HEK293 (cell line): Measurements from ENCODE around the gene PRKD1.

Experiments used
- CTCF ChIA-PET: fragments of 350-600 bp; formaldehyde crosslinking; extraction: SDS; loops from one replicate; lab custom pipeline; 2021; ENCODE audit warnings: antibody characterized with exemption; lab: Yijun Ruan, JAX
- POLR2A ChIA-PET: fragments of 300-600 bp; formaldehyde crosslinking; extraction: SDS; loops from one replicate; lab custom pipeline; 2020; ENCODE audit warnings: antibody characterized with exemption, inconsistent platforms; lab: Yijun Ruan, JAX
- H3K27ac ChIP-seq: fragments of 200-500 bp; sonication (Bioruptor generic); 2 replicates; pipeline ENCODE4 v1.5.1; 2014; ENCODE audit warnings: low read depth, low read length, control low read depth, inconsistent platforms; ENCODE audit errors: extremely low read depth
- H3K36me3 ChIP-seq, 2 experiments: fragments of 200-500 bp in 1 of 2; sonication (Bioruptor generic) in 1 of 2; 1 replicate in 1 of 2; 2 replicates in 1 of 2; pipeline ENCODE4 v1.5.1; 2014 to 2017; ENCODE audit warnings: inconsistent platforms in 2 of 2, low read length in 2 of 2; ENCODE audit not compliant: control insufficient read depth in 2 of 2, insufficient read depth in 1 of 2
- H3K4me1 ChIP-seq: fragments of 200-500 bp; sonication (Bioruptor generic); 2 replicates; pipeline ENCODE4 v1.5.1; 2014; ENCODE audit warnings: mild to moderate bottlenecking, low read length, inconsistent platforms; ENCODE audit not compliant: control insufficient read depth, insufficient read depth
- H3K4me3 ChIP-seq: 2 replicates; pipeline ENCODE4 v1.5.1; 2011; ENCODE audit warnings: low read depth, mild to moderate bottlenecking, control low read depth, low read length, moderate library complexity
- H3K9me3 ChIP-seq: fragments of 200-500 bp; sonication (Bioruptor generic); 2 replicates; pipeline ENCODE4 v1.5.1; 2014; ENCODE audit warnings: low read depth, low read length, inconsistent platforms; ENCODE audit not compliant: control insufficient read depth, insufficient read depth
- GLI2 ChIP-seq: fragments of 450-650 bp; formaldehyde crosslinking; IDR thresholded peaks from 2 replicates; pipeline ENCODE4; 2017; ENCODE audit warnings: missing biosample characterization, missing genetic modification characterization, low read depth, borderline replicate concordance
- IKZF3 ChIP-seq: fragments of 450-650 bp; IDR thresholded peaks from 2 replicates; pipeline ENCODE4 v1.5.0; 2018; ENCODE audit warnings: missing biosample characterization, mild to moderate bottlenecking, missing genetic modification characterization, moderate library complexity
- KLF1 ChIP-seq: fragments of 450-650 bp; formaldehyde crosslinking; IDR thresholded peaks from 2 replicates; pipeline ENCODE4 v1.5.1; 2016; ENCODE audit warnings: missing biosample characterization, missing genetic modification characterization
- KLF10 ChIP-seq: fragments of 450-650 bp; IDR thresholded peaks from 2 replicates; pipeline ENCODE4 v1.5.1; 2018; ENCODE audit warnings: missing biosample characterization, mild to moderate bottlenecking, missing genetic modification characterization
- RBAK ChIP-seq: fragments of 450-650 bp; formaldehyde crosslinking; IDR thresholded peaks from 2 replicates; pipeline ENCODE4 v1.5.1; 2016; ENCODE audit warnings: missing biosample characterization, missing genetic modification characterization
- SP7 ChIP-seq: fragments of 450-650 bp; formaldehyde crosslinking; IDR thresholded peaks from 2 replicates; pipeline ENCODE4 v1.5.1; 2016; ENCODE audit warnings: missing biosample characterization, missing genetic modification characterization
- ZBTB1 ChIP-seq: fragments of 450-650 bp; formaldehyde crosslinking; IDR thresholded peaks from 2 replicates; pipeline ENCODE4 v1.5.1; 2016; ENCODE audit warnings: missing biosample characterization, missing genetic modification characterization
- ZEB2 ChIP-seq: fragments of 450-650 bp; formaldehyde crosslinking; IDR thresholded peaks from 2 replicates; pipeline ENCODE4 v1.5.1; 2016; ENCODE audit warnings: missing biosample characterization, missing genetic modification characterization
- ZIC2 ChIP-seq: fragments of 450-650 bp; formaldehyde crosslinking; IDR thresholded peaks from 2 replicates; pipeline ENCODE4 v1.5.1; 2016; ENCODE audit warnings: missing biosample characterization, missing genetic modification characterization
- ZNF114 ChIP-seq: fragments of 450-650 bp; formaldehyde crosslinking; IDR thresholded peaks from 2 replicates; pipeline ENCODE4 v1.5.0; 2017; ENCODE audit warnings: missing biosample characterization, missing genetic modification characterization
- ZNF146 ChIP-seq: fragments of 450-650 bp; formaldehyde crosslinking; IDR thresholded peaks from 2 replicates; pipeline ENCODE4 v1.5.1; 2016; ENCODE audit warnings: missing biosample characterization, missing genetic modification characterization
- ZNF19 ChIP-seq: fragments of 450-650 bp; formaldehyde crosslinking; IDR thresholded peaks from 2 replicates; pipeline ENCODE4; 2016; ENCODE audit warnings: missing biosample characterization, missing genetic modification characterization, low read depth
- ZNF202 ChIP-seq: fragments of 450-650 bp; formaldehyde crosslinking; IDR thresholded peaks from 2 replicates; pipeline ENCODE4 v1.5.1; 2016; ENCODE audit warnings: missing biosample characterization, missing genetic modification characterization, borderline replicate concordance
- ZNF292 ChIP-seq: fragments of 450-650 bp; formaldehyde crosslinking; IDR thresholded peaks from 2 replicates; pipeline ENCODE4 v1.5.1; 2016; ENCODE audit warnings: low read depth, missing biosample characterization, missing genetic modification characterization, borderline replicate concordance
- ZNF324 ChIP-seq: fragments of 450-650 bp; formaldehyde crosslinking; IDR thresholded peaks from 2 replicates; pipeline ENCODE4 v1.5.1; 2016; ENCODE audit warnings: missing biosample characterization, missing genetic modification characterization
- ZNF48 ChIP-seq: fragments of 450-650 bp; formaldehyde crosslinking; IDR thresholded peaks from 2 replicates; pipeline ENCODE4 v1.5.1; 2016; ENCODE audit warnings: missing biosample characterization, missing genetic modification characterization
- ZNF514 ChIP-seq: fragments of 450-650 bp; formaldehyde crosslinking; IDR thresholded peaks from 2 replicates; pipeline ENCODE4 v1.5.1; 2016; ENCODE audit warnings: missing biosample characterization, missing genetic modification characterization
- ZNF544 ChIP-seq: fragments of 450-650 bp; formaldehyde crosslinking; IDR thresholded peaks from 2 replicates; pipeline ENCODE4 v1.5.0; 2017; ENCODE audit warnings: missing biosample characterization, missing genetic modification characterization
- ZNF561 ChIP-seq: fragments of 450-650 bp; IDR thresholded peaks from 2 replicates; pipeline ENCODE4 v1.5.1; 2018; ENCODE audit warnings: missing biosample characterization, missing genetic modification characterization, borderline replicate concordance
- ZNF600 ChIP-seq: fragments of 450-650 bp; formaldehyde crosslinking; IDR thresholded peaks from 2 replicates; pipeline ENCODE4 v1.5.1; 2016; ENCODE audit warnings: missing biosample characterization, missing genetic modification characterization
- ZNF624 ChIP-seq: fragments of 450-650 bp; formaldehyde crosslinking; IDR thresholded peaks from 2 replicates; pipeline ENCODE4 v1.5.1; 2017; ENCODE audit warnings: missing biosample characterization, missing genetic modification characterization
- ZNF654 ChIP-seq: fragments of 450-650 bp; formaldehyde crosslinking; IDR thresholded peaks from 2 replicates; pipeline ENCODE4 v1.5.1; 2016; ENCODE audit warnings: low read depth, missing biosample characterization, missing genetic modification characterization
- ZNF664 ChIP-seq: fragments of 450-650 bp; formaldehyde crosslinking; IDR thresholded peaks from 2 replicates; pipeline ENCODE4 v1.5.1; 2016; ENCODE audit warnings: missing biosample characterization, missing genetic modification characterization
- TF ChIP-seq, protein P1 (sequence below): fragments of 450-650 bp; formaldehyde crosslinking; IDR thresholded peaks from 2 replicates; pipeline ENCODE4 v1.5.1; 2016; ENCODE audit warnings: missing biosample characterization, missing genetic modification characterization
- TF ChIP-seq, protein P2 (sequence below): fragments of 450-650 bp; formaldehyde crosslinking; IDR thresholded peaks from 2 replicates; pipeline ENCODE4 v1.5.1; 2016; ENCODE audit warnings: missing biosample characterization, missing genetic modification characterization
- TF ChIP-seq, protein P3 (sequence below): fragments of 450-650 bp; formaldehyde crosslinking; IDR thresholded peaks from 2 replicates; pipeline ENCODE4 v1.5.1; 2016; ENCODE audit warnings: missing biosample characterization, missing genetic modification characterization
- TF ChIP-seq, protein P4 (sequence below): fragments of 450-650 bp; formaldehyde crosslinking; IDR thresholded peaks from 2 replicates; pipeline ENCODE4 v1.5.1; 2016; ENCODE audit warnings: missing biosample characterization, missing genetic modification characterization

The PRKD1 gene

DNA sequence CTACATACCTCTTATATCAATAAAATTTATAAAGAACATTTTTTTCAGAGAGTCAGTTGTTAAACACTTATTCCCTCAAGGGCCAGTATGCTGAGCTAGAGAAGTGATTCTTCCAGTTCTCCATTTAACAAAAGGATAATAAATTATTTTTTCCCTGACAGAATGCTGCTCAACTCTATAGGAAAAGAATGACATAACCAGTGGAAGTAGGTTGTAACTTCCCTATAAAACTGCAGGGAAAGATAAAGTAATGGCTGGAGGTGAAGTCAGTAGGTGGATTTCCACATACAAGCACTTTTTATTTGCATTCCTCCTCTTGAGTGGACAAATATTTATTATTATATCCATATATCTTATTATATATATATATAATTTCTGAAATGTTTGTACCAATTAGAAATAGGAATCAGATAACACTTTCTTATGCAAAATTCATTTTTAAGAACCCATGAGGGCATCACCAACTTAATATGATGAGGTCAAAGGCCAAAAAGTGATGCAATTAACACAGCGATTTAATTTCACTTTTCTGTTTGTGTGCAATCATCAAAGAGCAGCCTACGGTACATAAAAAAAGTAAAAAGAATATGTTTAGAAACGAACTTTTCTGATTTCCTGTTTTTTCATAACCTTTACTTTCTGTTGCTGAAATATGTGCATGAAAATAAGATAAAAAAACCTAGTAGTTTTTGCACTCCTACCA is 175.3 kb downstream of the PRKD1 start (continued):
- peak; percentile 72 for TF ChIP-seq SP7 (tag by site-specific recombination)
- 0 out of 2 replicates have a peak, but pooled peaks have one; percentile 19 for TF ChIP-seq ZEB2 (tag by site-specific recombination)
- TF ChIP-seq GLI2 (tag by site-specific recombination), result peak; percentile 54
- peak; percentile 30; the same call in 1 of the 2 replicates for TF ChIP-seq KLF10 (tag by site-specific recombination)
- TF ChIP-seq, protein P1, sequence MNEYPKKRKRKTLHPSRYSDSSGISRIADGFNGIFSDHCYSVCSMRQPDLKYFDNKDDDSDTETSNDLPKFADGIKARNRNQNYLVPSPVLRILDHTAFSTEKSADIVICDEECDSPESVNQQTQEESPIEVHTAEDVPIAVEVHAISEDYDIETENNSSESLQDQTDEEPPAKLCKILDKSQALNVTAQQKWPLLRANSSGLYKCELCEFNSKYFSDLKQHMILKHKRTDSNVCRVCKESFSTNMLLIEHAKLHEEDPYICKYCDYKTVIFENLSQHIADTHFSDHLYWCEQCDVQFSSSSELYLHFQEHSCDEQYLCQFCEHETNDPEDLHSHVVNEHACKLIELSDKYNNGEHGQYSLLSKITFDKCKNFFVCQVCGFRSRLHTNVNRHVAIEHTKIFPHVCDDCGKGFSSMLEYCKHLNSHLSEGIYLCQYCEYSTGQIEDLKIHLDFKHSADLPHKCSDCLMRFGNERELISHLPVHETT (tag by site-specific recombination), result 0 out of 2 replicates have a peak, but pooled peaks have one; percentile 28
- peak; percentile 70 for TF ChIP-seq IKZF3 (tag by site-specific recombination)
- TF ChIP-seq ZNF561, result 0 out of 2 replicates have a peak, but pooled peaks have one; percentile 11
- TF ChIP-seq ZNF146 (tag by site-specific recombination), result 0 out of 2 replicates have a peak, but pooled peaks have one; percentile 4

DNA sequence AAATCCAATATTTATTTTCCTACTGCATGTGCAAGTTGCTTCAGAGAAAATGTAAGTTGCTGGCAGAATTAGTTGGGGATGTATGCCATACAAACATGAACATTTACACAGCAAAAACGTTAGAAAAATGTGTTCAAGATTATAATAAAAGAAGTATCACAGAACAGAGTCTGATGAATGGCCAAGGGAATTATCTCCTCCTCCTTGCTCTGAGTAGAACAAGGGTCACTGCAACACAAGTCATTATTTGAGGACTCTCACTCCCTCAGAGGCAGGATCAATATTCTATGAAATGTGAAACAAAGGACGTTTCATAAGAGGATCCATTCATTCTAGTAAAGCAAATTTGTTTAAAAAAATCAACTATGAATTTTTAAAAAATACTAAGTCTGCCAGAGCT is 177.8 kb downstream of the PRKD1 start:
- CTCF ChIA-PET, result no interaction called here
- Histone ChIP-seq H3K4me1 (peaks cover 19% of the 10 kb centered on the region), H3K9me3 (no peaks in the 10 kb centered on the region), H3K36me3 (no peaks in the 10 kb centered on the region), H3K27ac (no peak overlapping the region), H3K4me3 (no peak overlapping the region)
- POLR2A ChIA-PET, result no interaction called here
- TF ChIP-seq, protein P2, sequence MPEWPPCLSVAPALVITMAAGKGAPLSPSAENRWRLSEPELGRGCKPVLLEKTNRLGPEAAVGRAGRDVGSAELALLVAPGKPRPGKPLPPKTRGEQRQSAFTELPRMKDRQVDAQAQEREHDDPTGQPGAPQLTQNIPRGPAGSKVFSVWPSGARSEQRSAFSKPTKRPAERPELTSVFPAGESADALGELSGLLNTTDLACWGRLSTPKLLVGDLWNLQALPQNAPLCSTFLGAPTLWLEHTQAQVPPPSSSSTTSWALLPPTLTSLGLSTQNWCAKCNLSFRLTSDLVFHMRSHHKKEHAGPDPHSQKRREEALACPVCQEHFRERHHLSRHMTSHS, result no peak
- TF ChIP-seq, protein P3, sequence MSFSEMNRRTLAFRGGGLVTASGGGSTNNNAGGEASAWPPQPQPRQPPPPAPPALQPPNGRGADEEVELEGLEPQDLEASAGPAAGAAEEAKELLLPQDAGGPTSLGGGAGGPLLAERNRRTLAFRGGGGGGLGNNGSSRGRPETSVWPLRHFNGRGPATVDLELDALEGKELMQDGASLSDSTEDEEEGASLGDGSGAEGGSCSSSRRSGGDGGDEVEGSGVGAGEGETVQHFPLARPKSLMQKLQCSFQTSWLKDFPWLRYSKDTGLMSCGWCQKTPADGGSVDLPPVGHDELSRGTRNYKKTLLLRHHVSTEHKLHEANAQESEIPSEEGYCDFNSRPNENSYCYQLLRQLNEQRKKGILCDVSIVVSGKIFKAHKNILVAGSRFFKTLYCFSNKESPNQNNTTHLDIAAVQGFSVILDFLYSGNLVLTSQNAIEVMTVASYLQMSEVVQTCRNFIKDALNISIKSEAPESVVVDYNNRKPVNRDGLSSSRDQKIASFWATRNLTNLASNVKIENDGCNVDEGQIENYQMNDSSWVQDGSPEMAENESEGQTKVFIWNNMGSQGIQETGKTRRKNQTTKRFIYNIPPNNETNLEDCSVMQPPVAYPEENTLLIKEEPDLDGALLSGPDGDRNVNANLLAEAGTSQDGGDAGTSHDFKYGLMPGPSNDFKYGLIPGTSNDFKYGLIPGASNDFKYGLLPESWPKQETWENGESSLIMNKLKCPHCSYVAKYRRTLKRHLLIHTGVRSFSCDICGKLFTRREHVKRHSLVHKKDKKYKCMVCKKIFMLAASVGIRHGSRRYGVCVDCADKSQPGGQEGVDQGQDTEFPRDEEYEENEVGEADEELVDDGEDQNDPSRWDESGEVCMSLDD (tag by site-specific recombination), result no peak
- no peak for TF ChIP-seq ZNF19 (tag by site-specific recombination)
- no peak for TF ChIP-seq ZNF202 (tag by site-specific recombination)
- no peak for TF ChIP-seq ZNF654 (tag by site-specific recombination)
- TF ChIP-seq ZNF664 (tag by site-specific recombination), result no peak
- no peak for TF ChIP-seq ZIC2 (tag by site-specific recombination)
- TF ChIP-seq ZNF514 (tag by site-specific recombination), result no peak
- no peak for TF ChIP-seq ZNF48 (tag by site-specific recombination)
- TF ChIP-seq RBAK, result no peak
- no peak for TF ChIP-seq ZBTB1 (tag by site-specific recombination)
- TF ChIP-seq ZNF624, result no peak

DNA sequence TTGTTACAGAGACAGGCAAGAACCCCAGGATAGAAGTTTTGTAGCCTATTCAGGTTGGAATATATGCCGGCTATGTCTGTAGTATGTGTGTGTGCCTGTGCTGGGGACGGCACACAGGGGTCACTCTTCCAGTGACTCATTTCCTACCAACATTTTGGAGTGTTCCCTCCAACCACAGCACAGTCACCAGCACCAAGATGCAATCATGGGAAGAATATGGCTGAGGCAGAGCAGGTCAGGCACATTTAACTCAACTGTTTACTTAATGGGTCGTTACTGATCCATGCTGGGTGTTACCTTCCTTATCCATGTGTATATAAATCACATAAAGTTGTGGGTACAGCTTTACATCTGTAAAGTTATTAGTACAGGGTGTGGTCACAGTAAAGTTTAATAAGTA is 178.3 kb downstream of the PRKD1 start:
- H3K4me1 ChIP-seq, result peaks cover 19% of the 10 kb centered on the region
- ChIA-PET POLR2A (no interaction called here), CTCF (interaction anchor here (0.7 kb wide), 1 partner anchor 56 kb away, joined by 3 read pairs; no protein-coding TSS in a partner anchor)
- H3K27ac ChIP-seq, result no peak overlapping the region; the same call in 1 of the 2 replicates
- H3K4me3 ChIP-seq, result no peak overlapping the region
- H3K36me3 ChIP-seq, result no peaks in the 10 kb centered on the region
- H3K9me3 ChIP-seq, result no peaks in the 10 kb centered on the region
- no peak for TF ChIP-seq ZNF292 (tag by site-specific recombination)
- peak; percentile 65 for TF ChIP-seq KLF1 (tag by site-specific recombination)
- TF ChIP-seq, protein P4, sequence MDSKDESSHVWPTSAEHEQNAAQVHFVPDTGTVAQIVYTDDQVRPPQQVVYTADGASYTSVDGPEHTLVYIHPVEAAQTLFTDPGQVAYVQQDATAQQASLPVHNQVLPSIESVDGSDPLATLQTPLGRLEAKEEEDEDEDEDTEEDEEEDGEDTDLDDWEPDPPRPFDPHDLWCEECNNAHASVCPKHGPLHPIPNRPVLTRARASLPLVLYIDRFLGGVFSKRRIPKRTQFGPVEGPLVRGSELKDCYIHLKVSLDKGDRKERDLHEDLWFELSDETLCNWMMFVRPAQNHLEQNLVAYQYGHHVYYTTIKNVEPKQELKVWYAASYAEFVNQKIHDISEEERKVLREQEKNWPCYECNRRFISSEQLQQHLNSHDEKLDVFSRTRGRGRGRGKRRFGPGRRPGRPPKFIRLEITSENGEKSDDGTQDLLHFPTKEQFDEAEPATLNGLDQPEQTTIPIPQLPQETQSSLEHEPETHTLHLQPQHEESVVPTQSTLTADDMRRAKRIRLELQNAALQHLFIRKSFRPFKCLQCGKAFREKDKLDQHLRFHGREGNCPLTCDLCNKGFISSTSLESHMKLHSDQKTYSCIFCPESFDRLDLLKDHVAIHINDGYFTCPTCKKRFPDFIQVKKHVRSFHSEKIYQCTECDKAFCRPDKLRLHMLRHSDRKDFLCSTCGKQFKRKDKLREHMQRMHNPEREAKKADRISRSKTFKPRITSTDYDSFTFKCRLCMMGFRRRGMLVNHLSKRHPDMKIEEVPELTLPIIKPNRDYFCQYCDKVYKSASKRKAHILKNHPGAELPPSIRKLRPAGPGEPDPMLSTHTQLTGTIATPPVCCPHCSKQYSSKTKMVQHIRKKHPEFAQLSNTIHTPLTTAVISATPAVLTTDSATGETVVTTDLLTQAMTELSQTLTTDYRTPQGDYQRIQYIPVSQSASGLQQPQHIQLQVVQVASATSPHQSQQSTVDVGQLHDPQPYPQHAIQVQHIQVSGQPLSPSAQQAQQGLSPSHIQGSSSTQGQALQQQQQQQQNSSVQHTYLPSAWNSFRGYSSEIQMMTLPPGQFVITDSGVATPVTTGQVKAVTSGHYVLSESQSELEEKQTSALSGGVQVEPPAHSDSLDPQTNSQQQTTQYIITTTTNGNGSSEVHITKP (tag by site-specific recombination), result peak; percentile 73
- no peak for TF ChIP-seq ZNF324
- peak; percentile 82; the same call in 1 of the 2 replicates for TF ChIP-seq ZNF600 (tag by site-specific recombination)
- no peak for TF ChIP-seq ZNF114
- TF ChIP-seq ZNF544 (tag by site-specific recombination), result no peak
